Testis (tissue), 3 donors: ENCODE data around the gene CHIT1. TPM values are rescaled to one million over a fixed set of nuclear protein-coding genes. Genes with fewer than 3 reads are reported as not detected.

Source experiments
- DNase-seq: peaks from one replicate; pipeline ENCODE4 v3.0.0-alpha.2; 2019
- H3K27ac ChIP-seq, 2 donors: fragments of 200-600 bp; sonication (generic); one replicate each; pipeline ENCODE4 v1.5.1; 2019
- H3K27me3 ChIP-seq: fragments of 200-600 bp; sonication (generic); one replicate; pipeline ENCODE4 v1.5.1; 2019
- H3K36me3 ChIP-seq: fragments of 200-600 bp; sonication (generic); one replicate; pipeline ENCODE4 v1.5.1; 2017; ENCODE audit warnings: low read depth; ENCODE audit errors: missing control alignments
- H3K4me1 ChIP-seq: fragments of 200-600 bp; sonication (generic); one replicate; pipeline ENCODE4 v1.5.1; 2019
- H3K4me3 ChIP-seq, 2 donors: fragments of 200-600 bp; sonication (generic); one replicate each; pipeline ENCODE4 v1.5.1; 2017 to 2019
- H3K9me3 ChIP-seq: fragments of 200-600 bp; sonication (generic); one replicate; pipeline ENCODE4 v1.5.1; 2017
- POLR2A ChIP-seq: fragments of 450-650 bp; IDR thresholded peaks from one replicate; pipeline ENCODE4 v1.6.1; 2017; ENCODE audit warnings: antibody characterized with exemption, mild to moderate bottlenecking, moderate library complexity
- WGBS, 2 donors: methylation state at CpG; one replicate each; pipeline ENCODE4 v1.1.5; 2018; 5-methylcytosine and 5-hydroxymethylcytosine counted together
- intact Hi-C: fragments of 100-400 bp; cut with DNase I; formaldehyde crosslinking; loops from one replicate; pipeline ENCODE4 v1.15.1; 2023; ENCODE audit warnings: low total_unique reads
- polyA plus RNA-seq: library from polyadenylated mRNA; stranded (reverse); fragments of 350-450 nt; fragmentation: Illumina TruSeq; extraction: RNeasy Lipid Tissue Mini Kit (QIAGEN cat#74804); gene quantifications from one replicate; pipeline ENCODE4 v1.2.3, GENCODE V29; 2014; ENCODE audit warnings: low read depth, low replicate concordance; ENCODE audit not compliant: insufficient read depth
- total RNA-seq, 2 donors: library from RNA; depleted of rRNA; stranded (reverse); fragments of >200 nt; gene quantifications; one replicate each; pipeline ENCODE4 v1.2.3, GENCODE V29; 2016
- TF ChIP-seq, protein P1 (sequence below), 3 experiments: fragments of 450-650 bp in 2 of 3; fragments of 200-600 bp in 1 of 3; sonication (generic) in 1 of 3; IDR thresholded peaks; one replicate each; pipeline ENCODE4 v1.5.1; 2016 to 2019; ENCODE audit warnings: antibody characterized with exemption in 3 of 3, mild to moderate bottlenecking in 2 of 3, moderate library complexity in 1 of 3

Gene CHIT1
- total and polyA plus RNA-seq, 3 donors from 2014 or later, result 0.08 to 9.9 (median 0.62) TPM

DNA sequence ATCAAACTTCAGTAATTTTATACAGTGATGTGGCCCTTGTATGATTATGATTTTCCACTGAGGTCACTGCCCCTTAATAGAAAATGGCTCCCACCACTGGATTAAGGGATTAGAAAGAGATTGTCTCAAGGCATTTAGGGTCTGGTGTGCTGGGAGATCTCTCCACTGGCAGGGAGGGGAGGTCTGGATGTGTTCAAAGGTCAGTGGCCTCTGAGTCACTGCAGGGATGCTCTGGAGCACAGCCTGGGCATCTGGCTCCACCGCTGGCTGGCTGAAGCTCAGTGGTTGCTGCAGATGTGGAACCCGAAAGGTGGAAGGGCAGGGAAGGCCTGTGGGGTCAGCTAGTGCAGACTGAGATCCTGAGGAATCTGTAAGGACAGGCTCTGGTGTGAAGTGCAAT is 24.7 kb downstream of the CHIT1 start:
- H3K4me1 ChIP-seq, result no peaks in the 10 kb centered on the region
- 82 to 90% methylated on average over 2 of the region's 2 CpGs for WGBS, 2 donors
- H3K27me3 ChIP-seq, result no peaks in the 10 kb centered on the region
- no peaks in the 10 kb centered on the region for H3K9me3 ChIP-seq
- TF ChIP-seq POLR2A, result no peak
- TF ChIP-seq, protein P1, sequence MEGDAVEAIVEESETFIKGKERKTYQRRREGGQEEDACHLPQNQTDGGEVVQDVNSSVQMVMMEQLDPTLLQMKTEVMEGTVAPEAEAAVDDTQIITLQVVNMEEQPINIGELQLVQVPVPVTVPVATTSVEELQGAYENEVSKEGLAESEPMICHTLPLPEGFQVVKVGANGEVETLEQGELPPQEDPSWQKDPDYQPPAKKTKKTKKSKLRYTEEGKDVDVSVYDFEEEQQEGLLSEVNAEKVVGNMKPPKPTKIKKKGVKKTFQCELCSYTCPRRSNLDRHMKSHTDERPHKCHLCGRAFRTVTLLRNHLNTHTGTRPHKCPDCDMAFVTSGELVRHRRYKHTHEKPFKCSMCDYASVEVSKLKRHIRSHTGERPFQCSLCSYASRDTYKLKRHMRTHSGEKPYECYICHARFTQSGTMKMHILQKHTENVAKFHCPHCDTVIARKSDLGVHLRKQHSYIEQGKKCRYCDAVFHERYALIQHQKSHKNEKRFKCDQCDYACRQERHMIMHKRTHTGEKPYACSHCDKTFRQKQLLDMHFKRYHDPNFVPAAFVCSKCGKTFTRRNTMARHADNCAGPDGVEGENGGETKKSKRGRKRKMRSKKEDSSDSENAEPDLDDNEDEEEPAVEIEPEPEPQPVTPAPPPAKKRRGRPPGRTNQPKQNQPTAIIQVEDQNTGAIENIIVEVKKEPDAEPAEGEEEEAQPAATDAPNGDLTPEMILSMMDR (IDR thresholded peaks at IDR 0.05), result no peak
- no peak overlapping the region for H3K4me3 ChIP-seq
- H3K36me3 ChIP-seq, result no peaks in the 10 kb centered on the region
- no peak for DNase-seq
- intact Hi-C loops, result no loop called here
- no peak overlapping the region for H3K27ac ChIP-seq

GRCh38 chr1:203202431-203203245 is 26.8 kb downstream of the CHIT1 start:
- intact Hi-C loops, result no loop called here
- no peak for DNase-seq
- TF ChIP-seq, protein P1 (IDR thresholded peaks at IDR 0.05), result no peak
- TF ChIP-seq POLR2A, result no peak
- H3K27me3 ChIP-seq, result no peaks in the 10 kb centered on the region
- no peak overlapping the region for H3K4me3 ChIP-seq
- H3K9me3 ChIP-seq, result no peaks in the 10 kb centered on the region
- no peaks in the 10 kb centered on the region for H3K4me1 ChIP-seq
- no peak overlapping the region for H3K27ac ChIP-seq
- 90 to 92% methylated on average over 15 of the region's 15 CpGs for WGBS, 2 donors
- H3K36me3 ChIP-seq, result no peaks in the 10 kb centered on the region

GRCh38 chr1:203201516-203202205 is 27.8 kb downstream of the CHIT1 start:
- H3K4me3 ChIP-seq, result no peak overlapping the region
- no peaks in the 10 kb centered on the region for H3K27me3 ChIP-seq
- 86 to 94% methylated on average over 10 of the region's 10 CpGs for WGBS, 2 donors
- H3K27ac ChIP-seq, result no peak overlapping the region
- H3K4me1 ChIP-seq, result no peaks in the 10 kb centered on the region
- intact Hi-C loops, result no loop called here
- H3K9me3 ChIP-seq, result no peaks in the 10 kb centered on the region
- DNase-seq, result no peak
- TF ChIP-seq, protein P1 (IDR thresholded peaks at IDR 0.05), result no peak
- TF ChIP-seq POLR2A, result no peak
- no peaks in the 10 kb centered on the region for H3K36me3 ChIP-seq

- Histone ChIP-seq H3K27me3 (no peaks in the 10 kb centered on the region), H3K36me3 (no peaks in the 10 kb centered on the region), H3K4me1 (no peaks in the 10 kb centered on the region), H3K9me3 (no peaks in the 10 kb centered on the region), H3K4me3 (no peak overlapping the region), H3K27ac (no peak overlapping the region)
- TF ChIP-seq, protein P1 (IDR thresholded peaks at IDR 0.05), result no peak
- DNase-seq, result no peak
- intact Hi-C loops, result no loop called here
- WGBS, 2 donors, result 72 to 74% methylated on average over 1 of the region's 1 CpG
Measured at GRCh38 chr1:203200916-203201315, 28.6 kb downstream of the CHIT1 start.
